CD4-positive, alpha-beta T cell treated with Interferon gamma for 1 hour (primary cell): ENCODE results near the gene SULT4A1.

Source experiments
- DNase-seq: peaks from one replicate; pipeline ENCODE4 v3.0.0-alpha.2; 2020

The SULT4A1 gene

DNA sequence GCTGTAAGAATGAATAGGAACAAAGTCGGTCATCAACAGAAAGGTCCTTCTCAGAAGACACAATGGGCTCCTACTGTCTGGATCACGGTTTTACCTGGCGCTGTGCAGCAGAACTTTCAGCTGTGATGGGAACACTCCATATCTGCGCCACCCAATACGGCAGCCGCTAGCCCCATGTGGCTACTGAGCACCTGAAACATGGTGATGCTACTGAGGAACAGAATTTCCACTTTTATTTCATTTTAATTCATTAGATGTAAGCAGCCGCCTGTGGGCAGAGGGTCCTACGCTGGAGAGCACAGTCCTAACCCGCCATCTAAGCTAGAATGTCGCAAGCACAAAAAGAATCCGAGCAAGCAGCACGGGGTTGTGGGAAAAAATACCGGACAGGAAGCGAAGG is 2.7 kb downstream of the SULT4A1 start:
- no peak for DNase-seq

DNA sequence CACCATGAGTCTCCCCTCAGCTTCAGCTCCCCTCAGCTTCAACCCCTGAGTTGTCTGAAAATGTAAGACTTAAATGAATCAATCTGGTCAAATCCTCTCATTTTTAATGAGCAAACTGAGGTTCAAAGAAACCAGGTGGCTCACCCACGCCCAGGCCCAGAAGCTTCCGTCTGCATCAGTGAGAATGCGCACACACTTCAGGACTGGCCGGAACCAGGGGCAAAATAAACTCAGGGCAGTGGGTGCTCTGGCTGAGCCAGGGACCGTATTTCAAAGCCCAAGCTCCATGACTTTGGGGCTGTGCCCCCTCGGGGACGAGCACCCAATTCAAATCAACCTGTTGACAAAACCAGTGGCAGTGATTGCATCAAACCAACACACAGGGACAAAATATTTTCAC is 3.1 kb downstream of the SULT4A1 start:
- no peak for DNase-seq

DNA sequence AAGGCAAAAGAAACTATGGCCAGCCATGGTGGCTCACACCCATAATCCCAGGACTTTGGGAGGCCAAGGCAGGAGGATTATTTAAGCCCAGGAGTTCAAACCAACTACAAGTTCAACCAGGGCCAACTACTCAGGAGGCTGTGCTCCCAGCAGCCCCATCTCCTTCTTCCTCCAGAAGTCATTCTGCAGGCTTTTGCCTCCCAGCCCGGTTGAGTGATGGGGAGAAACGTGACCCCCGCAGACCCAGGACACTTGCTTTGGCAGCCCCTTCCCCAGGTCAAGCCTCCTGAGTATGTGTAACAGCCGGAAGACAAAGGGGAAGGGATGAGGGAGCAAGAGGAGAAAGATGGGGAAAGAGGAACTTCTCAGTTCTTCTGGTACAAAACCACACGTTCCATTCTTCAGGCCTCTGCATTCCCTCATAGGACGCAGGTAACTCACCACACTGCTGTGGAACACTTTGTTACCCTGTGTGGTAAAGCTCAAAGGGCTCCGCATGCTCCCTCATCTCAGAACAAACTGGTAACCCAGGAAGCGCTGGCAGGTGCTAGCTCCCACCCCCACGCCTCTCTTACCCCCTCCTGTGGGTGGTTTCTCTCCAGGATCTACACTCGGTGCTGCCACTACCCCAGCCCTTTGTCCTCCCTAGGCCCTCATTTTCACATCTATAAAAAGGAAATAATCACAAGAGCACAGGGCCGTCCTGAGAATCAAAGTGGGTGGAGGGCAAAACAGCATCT is 4.0 kb downstream of the SULT4A1 start:
- no peak for DNase-seq

DNA sequence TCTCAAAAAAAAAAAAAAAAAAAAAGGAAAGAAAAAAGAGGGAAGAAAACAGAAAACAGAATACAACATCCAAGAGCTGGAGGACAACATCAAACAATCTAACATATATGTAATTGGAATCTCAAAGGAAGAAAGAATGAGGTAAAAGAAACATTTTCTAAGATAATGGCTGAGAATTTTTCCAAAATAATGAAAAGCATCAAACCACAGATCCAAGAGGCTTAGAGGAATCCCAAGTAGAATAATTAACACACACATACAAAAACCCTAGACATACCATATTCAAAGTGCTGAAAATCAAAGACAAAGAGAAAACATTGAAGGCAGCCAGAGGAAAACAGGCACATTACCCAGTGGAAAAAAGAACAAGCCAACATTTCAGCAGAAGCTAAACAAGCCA is 4.9 kb downstream of the SULT4A1 start:
- no peak for DNase-seq

DNA sequence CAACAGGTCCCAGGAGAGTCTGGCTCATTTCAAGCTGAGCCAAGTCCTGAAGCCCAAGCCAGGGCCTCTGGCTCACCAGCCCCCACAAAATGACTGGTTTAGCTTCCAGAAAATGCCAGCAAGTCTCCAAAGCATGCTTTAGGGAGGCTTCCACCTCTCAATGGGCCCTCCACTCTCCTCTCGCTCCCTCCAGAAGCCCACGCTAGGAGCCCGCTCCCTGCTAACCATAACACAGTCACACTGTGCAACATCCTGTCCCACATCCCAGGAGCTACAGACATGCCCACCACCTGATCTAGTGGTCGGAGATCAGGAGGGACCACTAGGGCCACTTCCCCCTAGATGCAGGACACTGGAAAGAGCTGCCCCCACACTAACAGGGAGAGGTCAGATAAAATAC is 6.9 kb downstream of the SULT4A1 start:
- no peak for DNase-seq

DNA sequence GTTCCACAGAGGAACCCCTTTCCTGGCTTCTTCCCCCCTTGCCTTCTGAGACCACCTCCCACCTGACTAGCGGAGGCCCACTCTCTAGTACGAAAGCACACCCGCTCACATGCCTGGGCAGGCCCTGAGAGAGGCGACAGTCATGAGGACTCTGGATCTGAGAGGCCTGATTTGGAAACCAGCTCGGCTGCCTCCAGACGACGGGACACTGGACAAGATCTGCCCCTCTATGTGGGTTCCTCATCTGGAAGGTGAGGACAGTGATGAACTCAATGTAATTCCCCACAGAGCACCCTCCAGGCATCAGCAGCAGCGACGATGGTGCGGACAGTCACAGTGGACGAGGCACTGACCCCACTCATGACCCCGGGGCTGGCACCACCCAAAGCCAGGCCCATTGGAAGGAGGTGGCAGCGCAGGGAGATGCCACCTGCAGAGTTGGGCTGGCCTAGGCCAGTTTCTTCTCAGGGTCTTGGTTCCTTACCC is 7.5 kb downstream of the SULT4A1 start:
- no peak for DNase-seq

DNA sequence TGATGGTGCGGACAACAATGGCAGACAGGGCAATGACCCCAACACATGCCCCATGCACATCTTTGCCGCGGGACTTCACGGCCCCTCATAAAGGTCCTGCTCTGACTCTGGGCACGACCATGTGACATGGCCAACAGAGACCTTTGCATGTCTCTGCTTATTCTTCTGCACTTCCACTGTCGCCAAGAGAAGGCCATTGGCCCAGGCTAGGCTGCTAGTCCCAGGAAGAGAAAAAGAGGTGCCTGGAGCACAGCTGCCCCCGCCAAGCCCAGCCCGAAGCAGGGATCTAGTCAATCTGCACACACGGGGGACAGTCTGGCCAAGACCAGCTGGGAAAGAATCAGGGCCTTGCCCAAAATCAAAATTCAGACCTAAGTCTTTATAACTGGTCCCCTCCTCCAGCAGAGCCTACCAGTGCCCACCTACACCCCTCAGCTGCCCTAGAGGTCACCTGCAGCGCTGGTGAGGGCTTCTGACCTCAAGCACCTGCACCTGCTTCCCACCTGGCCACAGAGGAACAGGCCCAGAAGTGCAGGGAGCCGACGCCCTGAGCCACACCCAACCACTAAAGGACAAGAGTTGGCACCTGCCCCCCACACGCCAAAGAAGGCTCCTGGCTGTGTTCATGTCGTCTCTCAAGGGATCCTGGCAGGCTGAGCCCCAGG is 8.1 kb downstream of the SULT4A1 start:
- DNase-seq, result no peak

DNA sequence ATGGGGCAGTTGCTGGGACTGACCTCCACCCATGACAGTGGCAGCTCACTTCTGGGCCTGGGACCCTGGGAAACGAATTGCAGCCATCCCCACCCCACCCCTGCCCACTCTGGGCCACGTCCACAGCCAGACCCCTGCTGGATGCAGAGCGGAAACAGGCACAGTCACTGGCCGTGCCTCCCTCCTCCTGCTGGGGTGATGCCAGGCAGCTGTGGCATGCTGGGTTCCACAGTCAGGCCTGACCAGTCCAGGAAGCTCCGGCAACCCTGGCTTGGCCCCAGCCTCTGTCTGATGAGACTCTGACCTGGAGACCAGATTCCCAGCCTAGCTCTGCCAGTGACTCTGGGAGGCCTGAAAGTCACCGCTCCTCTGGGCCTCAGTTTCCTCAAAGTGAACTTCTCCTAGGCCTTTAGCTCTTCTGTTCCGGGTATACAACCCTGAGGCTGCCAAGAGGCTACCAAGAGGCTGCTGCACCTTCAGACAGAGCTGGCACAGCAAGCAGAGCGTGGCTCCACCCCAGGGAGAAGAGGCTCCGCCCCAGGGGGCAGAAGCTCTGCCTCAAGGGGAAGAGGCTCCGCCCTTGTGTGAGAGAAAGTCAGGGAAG is 8.9 kb downstream of the SULT4A1 start:
- no peak for DNase-seq

DNA sequence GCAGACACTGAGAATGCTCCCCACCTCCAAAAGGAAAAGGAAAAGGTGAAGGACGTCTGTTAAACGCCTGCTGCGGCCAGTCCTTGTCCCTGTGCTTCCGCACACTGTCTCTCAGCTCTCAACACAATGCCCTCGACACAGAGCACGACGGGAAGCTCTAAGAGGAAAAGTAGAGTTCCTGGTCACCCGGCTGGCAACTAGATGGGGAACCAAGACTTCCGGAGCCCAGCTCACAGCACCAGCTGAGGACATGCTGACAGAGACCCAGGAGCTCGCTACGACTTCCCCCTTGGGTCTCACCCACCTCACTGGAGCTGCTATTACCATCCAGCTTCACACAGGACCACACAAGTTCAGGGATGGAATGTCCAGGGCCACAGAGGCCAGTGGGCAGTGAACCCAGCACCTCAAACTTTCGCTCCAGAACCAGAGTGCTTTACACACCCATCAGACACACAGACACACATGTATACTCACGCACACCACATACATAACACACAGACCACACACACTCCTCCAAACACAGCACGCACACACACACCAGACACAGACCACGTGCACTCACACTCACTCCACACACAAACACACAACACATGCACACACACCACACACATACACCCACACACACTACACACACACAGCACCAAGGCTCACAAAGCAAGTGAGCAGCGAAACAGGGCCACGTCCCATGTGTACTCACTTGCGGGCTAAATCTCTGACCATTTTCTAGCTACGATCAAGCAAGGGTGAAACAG is 9.6 kb downstream of the SULT4A1 start:
- DNase-seq, result no peak

DNA sequence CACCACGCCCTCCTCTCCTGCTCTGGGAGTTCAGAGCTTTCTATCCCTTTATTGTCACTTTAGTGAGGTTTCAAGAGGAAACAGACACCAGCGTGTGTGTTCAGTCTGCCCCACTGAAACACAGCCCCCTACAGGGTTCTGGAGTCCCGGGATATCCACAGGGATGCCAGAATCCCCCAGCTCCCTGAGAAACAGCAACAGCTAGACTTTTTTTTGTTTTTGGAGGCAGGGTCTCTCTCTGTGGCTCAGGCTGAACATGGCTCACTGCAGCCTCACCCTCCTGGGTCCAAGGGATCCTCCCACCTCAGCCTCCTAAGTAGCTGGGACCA is 10.4 kb downstream of the SULT4A1 start:
- DNase-seq, result no peak

DNA sequence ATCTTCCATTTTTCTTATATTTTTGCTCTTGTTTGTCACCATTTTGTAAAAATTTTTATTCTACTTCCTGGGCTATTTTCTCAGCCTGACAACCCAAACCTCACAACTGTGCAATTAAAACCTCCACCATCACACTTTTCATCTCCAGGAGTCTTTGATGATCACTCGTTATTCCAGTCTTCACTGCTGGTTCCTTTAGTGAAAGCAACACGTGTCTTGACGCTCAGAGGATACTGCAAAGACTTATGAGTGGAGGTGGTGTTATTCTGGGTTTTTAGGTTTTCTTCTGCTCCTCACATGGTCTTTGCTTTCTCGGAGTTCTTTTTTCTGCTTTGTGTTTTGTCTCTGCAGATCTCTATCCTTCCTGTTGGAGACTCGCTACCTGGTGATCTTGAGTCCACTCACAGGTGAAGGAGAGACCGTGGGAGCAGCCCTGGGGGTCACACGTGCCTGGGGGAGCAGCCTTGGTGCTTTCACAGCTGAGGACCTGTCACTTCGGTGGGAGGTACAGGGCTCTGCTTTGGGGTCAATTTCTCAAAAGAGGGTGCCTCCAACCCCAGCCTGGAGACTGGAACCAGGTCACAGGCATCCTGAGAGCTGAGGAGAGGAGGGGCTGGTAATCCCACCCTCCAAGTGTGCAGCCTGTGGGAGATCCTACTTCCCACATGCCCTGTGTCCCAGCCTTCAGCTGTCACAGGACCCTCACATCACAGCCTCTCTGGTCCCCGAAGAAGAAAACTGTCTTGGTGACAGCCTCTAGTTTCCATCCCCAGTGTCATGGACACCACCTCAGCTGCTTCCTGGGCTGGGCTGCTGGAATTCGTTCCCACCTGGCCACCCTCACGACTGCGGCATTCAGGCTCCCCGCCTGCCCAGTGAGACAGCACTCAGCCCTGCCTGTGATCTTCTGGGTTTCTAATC is 11.0 kb downstream of the SULT4A1 start:
- DNase-seq, result no peak

DNA sequence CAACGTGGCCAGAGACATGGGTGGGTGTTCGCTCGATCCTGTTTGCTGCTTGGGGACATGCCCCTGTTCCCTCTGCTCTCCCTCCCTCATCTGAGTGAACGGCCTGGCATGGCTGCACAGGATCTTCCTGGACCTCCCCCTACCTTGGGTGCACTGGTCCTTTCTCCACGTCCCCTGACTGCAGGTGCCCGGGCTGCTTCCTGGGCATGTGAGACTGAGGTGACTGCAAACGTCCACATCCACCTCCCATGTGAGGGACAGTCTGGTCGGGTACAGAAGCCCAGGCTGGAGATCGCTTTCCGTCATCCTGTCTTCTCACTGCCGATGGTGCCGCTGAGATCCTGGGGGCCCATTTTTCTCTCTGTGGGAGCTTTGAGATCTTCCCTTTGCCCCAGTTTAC is 11.8 kb downstream of the SULT4A1 start:
- DNase-seq, result no peak

DNA sequence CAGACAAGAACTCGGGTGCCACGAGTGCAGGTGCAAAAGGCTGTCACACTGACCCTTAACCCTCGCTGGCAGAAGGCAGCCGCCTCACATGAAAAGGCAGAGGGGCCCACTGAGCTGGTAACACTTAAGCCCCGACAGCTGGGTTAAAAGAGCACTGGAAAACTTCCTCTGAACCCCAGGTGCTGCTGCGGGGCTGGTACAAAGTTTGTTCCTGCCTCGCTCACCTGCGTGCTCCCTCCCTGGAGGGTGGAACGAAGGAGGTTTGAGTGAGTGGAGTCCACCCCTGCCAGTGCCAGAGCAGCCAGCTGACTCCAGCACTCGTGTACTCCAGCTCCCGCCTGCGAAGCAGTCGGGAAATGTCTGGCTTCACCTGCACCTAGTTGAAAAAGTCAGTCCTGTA is 12.6 kb downstream of the SULT4A1 start:
- DNase-seq, result no peak

DNA sequence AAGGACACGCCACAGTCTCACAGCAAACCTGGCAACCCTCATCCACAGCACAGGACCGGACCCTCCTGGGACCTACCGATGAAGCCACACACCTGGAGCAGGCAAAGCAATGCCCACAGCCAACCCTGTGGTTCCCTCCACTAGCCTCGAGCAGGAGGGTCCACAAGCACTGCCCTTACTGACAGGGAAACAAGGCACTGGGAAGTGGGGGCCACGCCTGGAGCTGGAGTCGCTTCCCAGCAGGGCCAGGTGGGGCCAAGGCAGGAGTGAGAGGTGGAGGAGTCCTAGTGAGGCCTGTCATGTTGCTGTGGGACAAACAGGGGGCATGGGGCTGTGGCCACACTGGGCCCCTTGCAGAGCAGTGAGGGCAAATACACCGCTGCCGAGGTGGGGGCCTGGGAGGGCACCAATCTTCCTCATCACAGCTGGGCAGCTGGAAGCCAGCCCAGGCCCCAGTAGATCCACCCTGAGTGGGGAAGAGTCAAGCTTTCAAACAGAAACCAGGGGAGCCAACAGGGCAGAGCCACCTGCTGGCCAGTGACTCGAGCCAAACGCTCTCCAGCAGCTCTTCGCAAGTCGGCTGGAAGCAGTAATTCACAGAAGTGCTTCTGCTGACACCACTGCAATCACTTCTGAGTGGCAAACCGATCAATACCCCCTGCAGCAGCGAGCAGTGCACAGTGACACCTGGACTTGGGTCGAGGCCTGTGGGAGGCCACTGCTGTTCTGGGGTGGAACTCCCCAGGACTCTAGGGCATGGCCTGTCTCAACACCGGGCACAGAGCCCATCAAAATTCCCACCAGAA is 13.7 kb downstream of the SULT4A1 start:
- DNase-seq, result no peak

DNA sequence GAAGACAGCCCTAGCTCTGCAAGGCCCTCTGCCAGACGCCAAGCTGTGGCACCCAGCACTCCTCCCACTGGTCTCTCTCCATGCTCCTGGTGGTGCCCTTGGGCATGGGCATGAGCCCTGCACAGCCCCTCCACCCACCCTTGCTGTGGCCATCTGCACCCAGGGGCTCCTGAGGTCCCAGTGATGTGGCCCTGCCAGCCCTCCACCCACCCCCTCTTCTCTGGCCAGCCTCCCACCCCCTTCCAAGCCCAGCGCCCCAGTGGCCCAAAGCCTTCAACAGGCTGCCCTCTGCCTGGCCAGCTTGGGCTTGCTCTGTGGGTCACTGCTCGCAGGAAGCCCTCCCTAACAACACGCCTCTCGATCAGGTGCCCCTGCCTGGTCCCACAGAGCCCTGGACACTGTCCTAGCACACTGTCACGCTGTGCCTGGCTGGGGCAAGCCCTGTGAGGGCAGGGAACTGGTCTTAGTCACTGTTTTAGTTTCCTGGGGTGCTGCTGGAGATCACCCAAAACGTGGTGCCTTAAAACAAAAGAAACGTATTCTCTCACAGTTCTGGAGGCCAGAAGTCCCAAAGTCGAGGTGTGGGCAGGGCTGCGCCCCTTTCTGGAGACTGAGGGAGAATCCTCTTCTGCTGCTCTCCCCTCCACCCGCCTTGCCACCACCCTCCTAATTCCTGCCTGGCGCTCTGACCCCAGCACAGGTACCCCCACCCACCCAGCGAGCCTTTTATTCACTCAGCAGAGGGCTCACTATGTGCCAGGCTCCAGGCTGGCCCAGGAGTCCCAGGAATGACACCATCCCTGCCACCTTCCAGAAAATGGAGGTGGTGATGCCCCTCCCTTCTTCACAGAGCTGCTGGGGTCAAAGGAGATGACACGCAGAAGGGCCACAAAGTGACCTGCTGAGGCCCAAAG is 14.7 kb downstream of the SULT4A1 start:
- DNase-seq, result no peak

DNA sequence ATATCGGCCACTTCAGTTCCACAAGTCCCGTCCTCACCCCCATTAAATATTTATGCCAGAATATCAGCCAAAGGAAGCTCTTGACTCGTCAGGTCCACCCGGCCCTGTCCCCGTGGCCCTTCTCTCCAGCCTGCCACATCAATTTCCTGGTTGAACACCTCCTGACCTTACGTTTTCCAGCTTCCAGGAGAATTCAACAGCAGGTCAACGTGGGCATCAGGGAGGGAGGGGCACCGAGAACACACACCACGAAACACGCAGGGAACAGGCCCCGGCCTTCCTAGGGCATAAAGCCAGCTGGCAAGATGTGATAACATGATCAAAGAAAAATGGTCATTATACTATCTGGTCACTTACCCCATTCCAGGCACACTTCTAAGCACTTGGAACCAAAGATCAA is 15.3 kb downstream of the SULT4A1 start:
- DNase-seq, result no peak

DNA sequence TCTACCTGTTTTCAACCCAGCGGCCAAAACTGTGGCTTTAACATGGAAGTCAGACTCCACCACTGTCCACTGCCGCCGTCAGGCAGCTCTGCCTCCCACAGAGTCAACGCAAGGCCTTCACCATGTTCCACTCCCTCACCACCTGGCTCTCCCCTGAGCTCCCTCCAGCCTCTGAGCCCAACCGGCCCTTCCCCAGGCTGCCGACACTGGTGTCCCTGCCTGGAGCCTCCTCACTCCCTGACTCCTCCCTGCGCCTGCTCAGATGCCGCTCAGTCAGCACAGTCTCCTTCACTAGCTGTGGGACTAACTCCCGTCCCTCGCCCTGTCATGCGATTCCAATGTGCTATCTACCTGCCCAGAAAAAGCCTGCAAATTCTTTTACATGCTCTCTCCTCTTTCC is 16.3 kb downstream of the SULT4A1 start:
- no peak for DNase-seq

DNA sequence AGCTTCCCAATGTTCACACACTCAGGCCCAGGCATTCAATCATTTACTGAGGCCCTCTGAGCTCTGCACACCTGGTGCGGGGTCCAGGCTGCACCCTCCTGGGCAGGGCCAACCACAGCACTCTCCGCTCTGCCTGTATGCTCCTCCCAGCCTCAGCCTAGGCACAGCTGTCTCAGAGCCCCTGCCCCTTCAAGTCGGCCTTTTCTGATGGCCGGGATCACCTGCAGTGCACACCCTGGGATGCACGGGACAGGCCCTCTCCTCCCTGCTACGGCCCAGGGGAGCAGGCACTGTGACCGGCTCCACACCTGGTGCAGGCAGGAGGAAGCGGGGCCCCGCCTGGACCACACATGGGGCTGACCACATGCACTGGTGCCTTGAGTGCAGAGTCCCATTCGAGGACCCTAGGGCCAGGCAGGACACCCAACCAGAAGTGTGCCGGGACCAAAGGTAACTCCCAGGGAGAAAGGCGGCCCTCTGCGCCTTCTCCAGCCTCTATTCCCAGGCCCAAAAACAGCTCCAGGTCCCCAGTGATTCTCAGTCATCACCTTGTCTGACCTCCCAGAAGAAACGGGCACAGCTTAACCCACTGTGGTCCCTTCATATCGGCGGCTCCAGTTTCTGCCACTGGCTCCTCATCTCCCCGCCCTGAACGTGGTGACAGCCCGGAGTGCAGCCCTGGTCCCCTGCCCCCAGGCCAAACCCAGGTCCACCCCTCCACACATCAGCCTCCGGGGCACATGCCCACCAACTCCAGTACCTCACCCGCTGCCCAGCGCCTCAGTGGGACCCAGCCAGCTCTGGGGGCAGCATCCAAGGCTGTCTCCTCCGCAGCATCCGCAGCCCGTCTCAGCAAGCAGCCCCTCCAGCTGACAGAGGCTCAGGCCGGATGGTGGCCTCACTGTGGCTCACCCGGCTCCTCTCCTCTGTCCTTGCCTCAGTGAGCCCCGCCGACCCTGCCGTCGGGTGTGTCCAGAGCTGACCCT is 17.5 kb downstream of the SULT4A1 start:
- no peak for DNase-seq
